ENCODE measurements around the gene SIM1. TPM values are rescaled to one million over a fixed set of nuclear protein-coding genes. Genes with fewer than 3 reads are reported as not detected.

SIM1 gene
- total and polyA plus RNA-seq, 2 experiments from 2014 or later: not detected

DNA sequence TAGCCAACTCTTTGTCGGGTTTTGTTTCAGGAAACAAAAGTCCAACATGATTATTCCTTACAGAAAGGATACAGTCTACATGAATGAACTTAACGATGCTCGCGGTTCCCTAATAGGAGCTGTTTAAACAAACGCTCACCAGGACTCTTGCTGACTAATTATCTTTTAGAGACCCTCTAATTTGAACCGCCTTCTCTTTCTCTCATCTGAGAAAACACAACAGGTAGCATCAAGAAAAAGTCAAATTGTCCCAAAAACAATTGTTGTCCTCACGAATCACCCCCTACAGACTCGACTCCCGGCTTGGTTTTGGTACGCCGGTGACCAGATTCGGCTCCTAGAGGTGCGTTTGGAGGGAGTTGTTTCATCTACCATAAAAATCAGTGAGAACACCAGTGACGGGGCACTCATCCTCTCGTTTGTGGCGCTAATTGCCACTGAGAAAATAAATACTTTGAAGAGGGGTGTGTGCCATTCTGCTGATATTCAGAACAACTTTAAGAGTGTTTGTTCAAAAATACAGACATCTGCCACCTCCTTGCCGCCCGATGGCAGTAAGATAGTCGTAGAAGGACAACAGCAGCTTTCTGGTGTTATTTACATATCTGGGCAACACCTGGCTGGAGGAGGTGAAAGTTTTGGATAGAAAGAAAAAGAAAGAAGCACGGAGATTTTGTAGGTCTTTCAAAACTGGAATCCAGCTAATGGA is 1.1 kb upstream of the SIM1 start:
- H3K36me3 ChIP-seq: no peaks in the 10 kb centered on the region
- peaks cover 100% of the 10 kb centered on the region for H3K27me3 ChIP-seq
- H3K27ac ChIP-seq: no peak overlapping the region
- no peaks in the 10 kb centered on the region for H3K9me3 ChIP-seq (ENCODE audit: low read depth)
- H3K4me3 ChIP-seq: no peak overlapping the region
- peaks cover 6% of the 10 kb centered on the region for H3K4me1 ChIP-seq (ENCODE audit: low read depth)
- no peak for DNase-seq (ENCODE audit: low read depth in 1 of 2, low spot score in 1 of 2)
- TF ChIP-seq, protein P1, sequence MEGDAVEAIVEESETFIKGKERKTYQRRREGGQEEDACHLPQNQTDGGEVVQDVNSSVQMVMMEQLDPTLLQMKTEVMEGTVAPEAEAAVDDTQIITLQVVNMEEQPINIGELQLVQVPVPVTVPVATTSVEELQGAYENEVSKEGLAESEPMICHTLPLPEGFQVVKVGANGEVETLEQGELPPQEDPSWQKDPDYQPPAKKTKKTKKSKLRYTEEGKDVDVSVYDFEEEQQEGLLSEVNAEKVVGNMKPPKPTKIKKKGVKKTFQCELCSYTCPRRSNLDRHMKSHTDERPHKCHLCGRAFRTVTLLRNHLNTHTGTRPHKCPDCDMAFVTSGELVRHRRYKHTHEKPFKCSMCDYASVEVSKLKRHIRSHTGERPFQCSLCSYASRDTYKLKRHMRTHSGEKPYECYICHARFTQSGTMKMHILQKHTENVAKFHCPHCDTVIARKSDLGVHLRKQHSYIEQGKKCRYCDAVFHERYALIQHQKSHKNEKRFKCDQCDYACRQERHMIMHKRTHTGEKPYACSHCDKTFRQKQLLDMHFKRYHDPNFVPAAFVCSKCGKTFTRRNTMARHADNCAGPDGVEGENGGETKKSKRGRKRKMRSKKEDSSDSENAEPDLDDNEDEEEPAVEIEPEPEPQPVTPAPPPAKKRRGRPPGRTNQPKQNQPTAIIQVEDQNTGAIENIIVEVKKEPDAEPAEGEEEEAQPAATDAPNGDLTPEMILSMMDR (IDR thresholded peaks at IDR 0.05; ENCODE audit: low read depth, low read length): no peak

DNA sequence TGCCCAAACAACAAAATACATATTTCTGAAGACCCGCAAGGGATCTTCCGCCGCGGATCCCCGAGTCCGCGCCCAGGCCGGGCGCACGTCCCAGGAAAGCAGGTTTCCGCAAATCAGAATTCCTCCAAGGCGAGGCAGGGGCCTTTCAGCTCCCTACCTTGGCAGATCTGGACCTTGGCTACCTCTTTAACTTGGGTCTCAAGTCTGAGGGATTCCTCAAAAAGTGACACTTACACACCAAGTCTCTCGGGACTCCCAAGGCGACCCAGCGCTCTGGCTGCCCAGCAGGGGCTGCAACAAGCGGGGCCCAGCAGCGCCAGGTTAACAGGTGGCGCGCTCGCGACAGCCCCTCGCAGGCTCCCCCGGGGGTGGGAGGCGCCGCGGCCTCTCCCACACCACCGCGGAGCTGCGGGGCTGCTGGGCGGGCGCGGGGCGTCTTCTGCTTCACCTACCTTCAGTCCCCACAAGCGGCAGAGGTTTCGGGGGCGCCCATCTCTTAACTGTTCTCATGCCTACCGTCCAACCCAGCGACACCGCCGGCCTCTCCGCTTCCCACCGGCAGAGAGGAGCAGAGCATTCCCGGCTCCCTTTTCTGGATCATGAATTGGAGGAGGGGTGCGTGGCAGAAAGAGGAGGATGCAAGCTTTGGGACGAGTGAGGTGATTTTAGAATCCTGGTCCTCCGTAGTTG is 414 bp downstream of the SIM1 start:
- DNase-seq (ENCODE audit: low read depth in 1 of 2, low spot score in 1 of 2): peak in 1 of 2 donors; percentile 41
- peaks cover 6% of the 10 kb centered on the region for H3K4me1 ChIP-seq (ENCODE audit: low read depth)
- peak overlapping the region; percentile 24 for H3K4me3 ChIP-seq
- H3K9me3 ChIP-seq (ENCODE audit: low read depth): no peaks in the 10 kb centered on the region
- no peaks in the 10 kb centered on the region for H3K36me3 ChIP-seq
- TF ChIP-seq, protein P1 (IDR thresholded peaks at IDR 0.05; ENCODE audit: low read depth, low read length): no peak
- H3K27ac ChIP-seq: no peak overlapping the region
- H3K27me3 ChIP-seq: peaks cover 100% of the 10 kb centered on the region

DNA sequence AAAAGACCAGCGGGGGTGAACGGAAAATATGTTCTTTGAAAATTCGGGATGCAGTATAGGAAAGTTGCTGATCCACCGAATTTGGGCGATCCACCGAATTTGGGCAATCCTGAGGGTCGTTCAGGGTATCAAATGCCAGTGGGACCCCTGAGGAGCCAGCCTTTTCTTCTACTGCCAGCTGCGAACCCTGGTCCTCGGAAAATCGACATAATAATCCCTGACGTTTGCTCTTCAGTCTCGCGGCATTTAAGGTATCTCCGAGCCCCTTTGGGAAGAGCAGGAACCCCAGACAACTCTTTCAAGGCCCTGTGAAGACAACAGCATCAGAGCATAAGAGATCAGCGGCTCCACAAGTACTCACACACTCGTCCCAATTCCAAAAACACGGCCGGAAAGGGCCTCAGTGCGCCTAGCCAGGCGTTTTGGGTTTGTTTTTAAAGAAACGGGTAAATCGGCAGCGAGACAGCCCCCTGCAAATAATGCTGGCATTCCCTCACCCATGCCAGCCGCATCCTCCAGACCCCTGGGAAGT is 1.0 kb downstream of the SIM1 start:
- TF ChIP-seq, protein P1 (IDR thresholded peaks at IDR 0.05; ENCODE audit: low read depth, low read length): no peak
- DNase-seq (ENCODE audit: low read depth in 1 of 2, low spot score in 1 of 2): no peak
- Histone ChIP-seq H3K4me1 (ENCODE audit: low read depth) (peaks cover 6% of the 10 kb centered on the region), H3K27ac (no peak overlapping the region), H3K36me3 (no peaks in the 10 kb centered on the region), H3K9me3 (ENCODE audit: low read depth) (no peaks in the 10 kb centered on the region), H3K4me3 (no peak overlapping the region), H3K27me3 (peaks cover 100% of the 10 kb centered on the region)

DNA sequence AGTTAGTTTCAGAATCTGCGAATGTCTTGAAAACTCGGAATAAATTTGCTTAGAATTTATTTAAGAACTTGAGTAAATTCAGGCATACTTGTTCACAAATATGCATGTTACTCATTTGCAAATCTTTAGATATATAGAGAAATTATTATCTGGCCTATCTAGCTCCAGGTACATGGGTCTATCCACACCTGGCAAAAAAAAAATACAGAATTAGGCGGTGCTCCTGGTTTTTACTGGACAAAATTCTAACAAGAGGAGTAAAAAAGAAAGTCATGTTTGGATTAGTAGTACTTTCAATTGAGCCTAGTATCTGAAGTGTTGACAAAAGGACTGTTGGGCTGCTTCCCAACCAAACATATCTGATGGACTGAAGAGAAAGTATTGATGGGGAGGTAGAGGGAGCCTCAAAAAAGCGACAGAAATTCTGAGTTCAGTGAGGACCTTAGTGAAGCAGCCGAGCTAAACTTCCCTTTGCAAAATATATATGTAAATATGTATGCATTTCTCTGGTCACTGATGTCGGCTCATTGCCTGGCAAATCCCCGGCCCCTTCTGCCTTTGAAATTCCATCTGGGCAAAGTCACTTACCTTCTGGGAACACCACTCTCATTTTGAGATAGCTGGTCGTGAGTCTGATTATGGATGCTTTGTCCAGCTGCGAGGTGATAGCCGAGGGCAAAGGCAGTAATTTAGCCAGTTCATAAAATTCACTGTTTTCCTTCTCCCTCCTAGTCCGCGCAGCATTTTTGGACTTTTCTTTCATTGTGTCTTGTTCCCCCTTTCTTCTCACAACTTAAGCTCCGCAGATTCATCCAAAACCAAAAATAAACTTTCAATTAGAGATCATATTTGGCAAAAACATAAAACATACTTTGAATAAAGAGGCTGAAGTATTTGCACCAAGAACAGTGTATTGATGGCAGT is 1.8 kb downstream of the SIM1 start:
- TF ChIP-seq, protein P1 (IDR thresholded peaks at IDR 0.05; ENCODE audit: low read depth, low read length): no peak
- Histone ChIP-seq H3K27me3 (peaks cover 100% of the 10 kb centered on the region), H3K9me3 (ENCODE audit: low read depth) (no peaks in the 10 kb centered on the region), H3K4me1 (ENCODE audit: low read depth) (peaks cover 6% of the 10 kb centered on the region), H3K27ac (no peak overlapping the region), H3K36me3 (no peaks in the 10 kb centered on the region), H3K4me3 (no peak overlapping the region)
- no peak for DNase-seq (ENCODE audit: low read depth in 1 of 2, low spot score in 1 of 2)

All from cardiac muscle cell (in vitro differentiated cells and primary cell).